C4-2B (cell line): ENCODE data around the gene ENTPD1.

Experiments used
- CTCF ChIP-seq: fragments of 450-650 bp; conservative IDR thresholded peaks from 2 replicates; pipeline ENCODE4 v1.5.1; 2017; ENCODE audit warnings: mild to moderate bottlenecking
- ZFX ChIP-seq: fragments of 450-650 bp; IDR thresholded peaks from 2 replicates; pipeline ENCODE4 v1.6.1; 2017

- TF ChIP-seq CTCF = no peak
- no peak for TF ChIP-seq ZFX
Measured at GRCh38 chr10:95782318-95782717, 26.4 kb downstream of the ENTPD1 start.
